GM12872 (cell line): ENCODE data around the gene ENTPD7.

Experiments
- TF ChIP-seq, protein P1 (sequence below): IDR thresholded peaks from 3 replicates; pipeline ENCODE4 v1.5.1; 2011; ENCODE audit warnings: low read depth, mild to moderate bottlenecking, low read length, moderate library complexity; ENCODE audit not compliant: insufficient read depth

The ENTPD7 gene

DNA sequence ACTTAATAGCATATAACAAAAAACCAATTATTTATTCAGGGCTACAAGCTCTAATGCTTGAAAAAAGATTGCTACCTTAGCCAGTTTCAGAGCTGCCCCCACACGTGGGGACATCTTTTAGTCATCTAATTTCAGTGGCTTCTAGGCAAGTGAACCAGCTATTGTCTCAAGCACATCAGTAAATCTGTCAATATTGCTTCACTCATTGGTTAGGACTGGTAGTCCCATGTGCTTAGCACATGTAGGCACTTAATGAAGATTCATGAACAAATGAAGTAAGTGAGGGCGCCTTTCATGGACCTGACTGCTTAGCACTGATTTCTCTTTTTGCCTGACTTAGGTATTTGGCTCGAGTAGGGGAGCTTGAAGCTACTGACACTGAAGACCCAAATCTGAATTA lies 19.6 kb downstream of the ENTPD7 start:
- TF ChIP-seq, protein P1, sequence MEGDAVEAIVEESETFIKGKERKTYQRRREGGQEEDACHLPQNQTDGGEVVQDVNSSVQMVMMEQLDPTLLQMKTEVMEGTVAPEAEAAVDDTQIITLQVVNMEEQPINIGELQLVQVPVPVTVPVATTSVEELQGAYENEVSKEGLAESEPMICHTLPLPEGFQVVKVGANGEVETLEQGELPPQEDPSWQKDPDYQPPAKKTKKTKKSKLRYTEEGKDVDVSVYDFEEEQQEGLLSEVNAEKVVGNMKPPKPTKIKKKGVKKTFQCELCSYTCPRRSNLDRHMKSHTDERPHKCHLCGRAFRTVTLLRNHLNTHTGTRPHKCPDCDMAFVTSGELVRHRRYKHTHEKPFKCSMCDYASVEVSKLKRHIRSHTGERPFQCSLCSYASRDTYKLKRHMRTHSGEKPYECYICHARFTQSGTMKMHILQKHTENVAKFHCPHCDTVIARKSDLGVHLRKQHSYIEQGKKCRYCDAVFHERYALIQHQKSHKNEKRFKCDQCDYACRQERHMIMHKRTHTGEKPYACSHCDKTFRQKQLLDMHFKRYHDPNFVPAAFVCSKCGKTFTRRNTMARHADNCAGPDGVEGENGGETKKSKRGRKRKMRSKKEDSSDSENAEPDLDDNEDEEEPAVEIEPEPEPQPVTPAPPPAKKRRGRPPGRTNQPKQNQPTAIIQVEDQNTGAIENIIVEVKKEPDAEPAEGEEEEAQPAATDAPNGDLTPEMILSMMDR: no peak

DNA sequence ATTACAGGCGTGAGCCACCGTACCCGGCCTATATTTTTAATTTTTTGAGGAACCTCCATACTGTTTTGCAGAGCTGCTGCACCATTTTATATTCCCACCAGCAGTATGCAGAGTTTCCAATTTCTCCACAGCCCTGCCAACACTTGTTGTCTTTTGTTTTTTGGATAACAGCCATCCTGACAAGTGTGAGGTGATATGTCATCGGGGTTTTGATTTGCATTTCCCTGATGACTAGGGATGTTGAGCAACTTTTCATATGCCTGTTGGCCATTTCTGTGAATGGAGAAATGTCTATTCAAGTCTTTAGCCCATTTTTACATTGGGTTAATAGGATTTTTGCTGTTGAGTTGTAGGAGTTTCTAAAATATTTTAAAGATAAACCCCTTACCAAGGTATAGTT lies 22.2 kb downstream of the ENTPD7 start:
- TF ChIP-seq, protein P1: no peak

DNA sequence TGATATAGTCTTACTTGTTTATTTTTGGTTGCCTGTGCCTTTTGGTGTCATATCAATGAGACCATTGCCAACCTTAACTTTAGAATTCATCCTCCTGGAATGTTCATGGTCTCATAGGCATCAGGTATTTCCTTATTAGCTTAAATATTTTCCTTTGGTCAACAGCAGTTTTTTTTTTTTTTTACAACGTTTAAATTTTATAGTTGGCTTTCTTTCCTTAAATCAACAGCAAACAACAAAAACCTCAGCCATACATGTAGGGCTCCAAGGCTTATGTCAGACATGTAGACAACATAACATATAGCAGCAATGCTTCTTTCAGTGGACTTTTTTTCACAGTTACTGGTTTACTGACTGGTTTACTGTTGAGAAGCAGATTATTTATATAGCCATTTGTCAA lies 22.7 kb downstream of the ENTPD7 start:
- TF ChIP-seq, protein P1: no peak

DNA sequence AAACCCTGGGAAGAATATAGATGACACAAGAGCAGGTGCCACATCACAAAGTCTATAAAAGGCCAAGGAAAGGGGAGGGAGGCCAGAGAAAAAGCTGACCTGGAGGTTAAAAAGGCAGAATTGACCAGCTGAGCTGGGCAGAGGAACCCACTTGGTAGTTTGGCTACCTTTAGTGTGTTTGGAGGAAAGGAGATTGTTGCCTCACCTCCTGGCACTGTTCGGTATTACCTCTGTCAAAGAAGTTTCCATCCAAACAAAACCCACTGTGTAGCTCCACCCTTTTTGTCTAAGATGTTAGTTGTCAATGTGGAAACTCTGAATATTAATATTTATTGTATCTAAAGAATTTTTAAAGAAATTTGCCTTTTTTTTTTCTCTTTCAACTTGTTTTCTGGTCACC lies 23.4 kb downstream of the ENTPD7 start:
- TF ChIP-seq, protein P1: peak; percentile 44; the same call in 2 of the 3 replicates

DNA sequence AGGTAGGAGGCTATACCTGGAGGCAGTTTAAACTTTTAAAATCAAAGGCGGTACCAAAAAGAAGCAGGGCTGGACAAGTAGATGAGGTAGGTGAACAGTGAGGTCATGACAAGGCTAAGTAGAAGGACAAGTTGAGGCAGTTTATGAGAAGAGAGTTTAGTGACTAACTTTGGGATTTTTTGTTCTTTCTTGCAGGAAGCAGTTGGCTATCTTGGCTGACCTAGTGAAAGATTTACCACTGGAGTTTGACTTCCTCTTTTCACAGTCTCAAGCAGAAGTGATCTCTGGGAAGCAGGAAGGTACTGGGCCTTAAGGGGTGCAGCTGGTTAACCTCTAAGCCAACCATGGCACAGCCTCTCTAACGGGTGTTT lies 26.3 kb downstream of the ENTPD7 start:
- TF ChIP-seq, protein P1: no peak

DNA sequence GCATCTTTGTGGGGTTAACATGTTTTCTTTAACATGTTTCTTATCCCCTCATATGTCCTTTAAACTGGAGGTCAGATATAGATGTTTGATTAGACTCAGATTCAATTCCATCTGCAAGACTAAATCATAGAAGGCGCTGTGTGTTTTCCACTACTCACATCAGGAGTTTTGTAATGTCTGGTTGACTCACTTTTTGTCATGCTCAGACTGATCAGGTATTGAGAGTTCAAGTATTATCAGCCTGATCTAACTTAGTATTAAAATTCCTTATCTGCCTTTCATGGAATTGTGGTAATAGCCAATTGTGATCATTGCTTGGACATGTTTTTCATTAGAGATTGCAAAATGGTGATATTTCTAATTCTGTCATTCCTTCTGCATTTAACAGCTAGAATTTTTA lies 30.2 kb downstream of the ENTPD7 start:
- TF ChIP-seq, protein P1: no peak

DNA sequence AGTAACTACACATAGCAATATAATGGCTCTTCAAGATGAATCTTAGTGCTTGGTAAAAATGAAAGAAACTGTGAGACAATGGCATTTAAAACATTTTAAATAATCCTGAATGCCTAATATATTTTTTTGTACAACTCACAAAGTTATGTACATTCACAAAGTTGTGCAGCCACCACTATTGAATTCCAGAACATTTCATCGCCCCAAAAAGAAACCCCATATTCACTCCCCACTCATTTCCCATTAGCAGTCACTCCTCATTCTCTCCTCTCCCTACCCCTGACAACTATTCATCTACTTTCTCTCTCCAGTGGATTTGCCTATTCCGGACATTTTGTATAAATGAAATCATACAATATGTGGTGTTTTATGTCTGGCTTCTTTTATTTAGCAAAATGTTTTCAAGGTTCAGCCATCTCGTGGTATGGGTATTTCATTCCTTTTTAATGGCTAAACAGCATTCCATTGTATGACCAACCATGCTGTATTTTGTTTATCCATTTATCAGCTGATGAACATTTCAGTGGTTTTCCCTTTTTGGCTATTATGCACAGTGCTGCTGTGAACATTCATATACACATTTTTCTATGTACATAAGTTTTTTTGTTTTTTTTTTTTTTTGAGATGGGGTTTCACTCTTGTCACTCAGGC lies 34.7 kb downstream of the ENTPD7 start:
- TF ChIP-seq, protein P1: no peak

DNA sequence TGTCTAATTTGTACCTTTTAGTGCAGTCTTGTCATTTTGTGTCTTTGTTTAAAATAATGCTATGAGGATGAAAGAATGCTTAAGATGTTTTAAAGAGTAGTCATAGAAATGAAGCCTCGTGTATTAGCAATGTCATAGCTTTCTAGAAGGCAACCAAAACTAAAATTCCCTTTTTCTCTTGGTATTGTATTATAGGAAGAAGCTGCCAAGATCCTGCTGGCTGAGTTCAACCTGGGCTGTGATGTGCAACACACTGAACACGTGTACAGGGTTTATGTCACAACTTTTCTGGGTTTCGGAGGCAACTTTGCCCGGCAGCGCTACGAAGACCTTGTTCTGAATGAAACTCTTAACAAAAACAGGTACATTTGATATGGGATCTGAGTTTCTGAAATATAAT lies 36.5 kb downstream of the ENTPD7 start:
- TF ChIP-seq, protein P1: no peak
